Subcutaneous abdominal adipose tissue (tissue), 5 donors: Measurements from ENCODE around the gene LITAF.

Experiments
- H3K27ac ChIP-seq: one replicate; pipeline ENCODE4 v1.7.0; 2013; ENCODE audit warnings: low read depth, mild to moderate bottlenecking, inconsistent platforms, low read length, moderate library complexity
- H3K27me3 ChIP-seq, 5 donors: one replicate each; pipeline ENCODE4 v1.7.0; 2013; ENCODE audit warnings: low read length in 5 of 5, inconsistent platforms in 1 of 5; ENCODE audit not compliant: control insufficient read depth in 5 of 5, insufficient read depth in 4 of 5
- H3K36me3 ChIP-seq, 5 donors: one replicate each; pipeline ENCODE4 v1.7.0; 2013; ENCODE audit warnings: low read length in 5 of 5; ENCODE audit not compliant: control insufficient read depth in 5 of 5, insufficient read depth in 5 of 5
- H3K4me1 ChIP-seq, 5 donors: one replicate each; pipeline ENCODE4 v1.7.0; 2013; ENCODE audit warnings: low read length in 5 of 5, mild to moderate bottlenecking in 3 of 5, moderate library complexity in 1 of 5; ENCODE audit not compliant: control insufficient read depth in 5 of 5, insufficient read depth in 5 of 5
- H3K4me3 ChIP-seq, 5 donors: one replicate each; pipeline ENCODE4 v1.7.0; 2013; ENCODE audit warnings: low read length in 5 of 5, low read depth in 1 of 5
- H3K9ac ChIP-seq, 5 donors: one replicate each; pipeline ENCODE4 v1.7.0; 2013; ENCODE audit warnings: low read length in 5 of 5, mild to moderate bottlenecking in 4 of 5, moderate library complexity in 3 of 5
- H3K9me3 ChIP-seq, 5 donors: one replicate each; pipeline ENCODE4 v1.7.0; 2013; ENCODE audit warnings: low read length in 5 of 5; ENCODE audit not compliant: control insufficient read depth in 5 of 5
- donor health status: healthy.
- donor health status: healthy.
- donor health status: healthy.
- donor health status: healthy.
- donor health status: healthy.

The LITAF gene

GRCh38 chr16:11588321-11589197 is 1.8 kb upstream of the LITAF start:
- Histone ChIP-seq H3K9me3 (no peaks in the 10 kb centered on the region), H3K4me3 (no peak overlapping the region), H3K4me1 (peaks cover 2 to 39% (median 31%) of the 10 kb centered on the region in 5 donors), H3K9ac (no peak overlapping the region), H3K27me3 (no peaks in the 10 kb centered on the region), H3K27ac (no peak overlapping the region), H3K36me3 (peaks cover 0 to 3% (median 0%) of the 10 kb centered on the region in 5 donors)

- Histone ChIP-seq H3K27ac (peak overlapping the region; percentile 99), H3K36me3 (peaks cover 0 to 4% (median 0%) of the 10 kb centered on the region in 5 donors), H3K27me3 (no peaks in the 10 kb centered on the region), H3K9ac (peak overlapping the region; percentile 38 to 98 (median 77)), H3K4me1 (peaks cover 2 to 47% (median 39%) of the 10 kb centered on the region in 5 donors), H3K4me3 (peak overlapping the region; percentile 70 to 96 (median 77)), H3K9me3 (no peaks in the 10 kb centered on the region)
Measured at GRCh38 chr16:11587643-11588247, 1.0 kb upstream of the LITAF start.

GRCh38 chr16:11586378-11586855 is 302 bp downstream of the LITAF start:
- Histone ChIP-seq H3K4me1 (peaks cover 2 to 53% (median 43%) of the 10 kb centered on the region in 5 donors), H3K27me3 (no peaks in the 10 kb centered on the region), H3K4me3 (peak overlapping the region in 4 of 5 donors; percentile 70 to 96 (median 92)), H3K27ac (peak overlapping the region; percentile 99), H3K9ac (peak overlapping the region; percentile 89 to 98 (median 96)), H3K9me3 (no peaks in the 10 kb centered on the region), H3K36me3 (peaks cover 0 to 4% (median 0%) of the 10 kb centered on the region in 5 donors)

GRCh38 chr16:11585460-11586377 is 1.0 kb downstream of the LITAF start:
- H3K9ac ChIP-seq = peak overlapping the region; percentile 89 to 98 (median 96)
- H3K27me3 ChIP-seq = no peaks in the 10 kb centered on the region
- peaks cover 2 to 57% (median 43%) of the 10 kb centered on the region in 5 donors for H3K4me1 ChIP-seq
- H3K9me3 ChIP-seq = no peaks in the 10 kb centered on the region
- peak overlapping the region; percentile 70 to 96 (median 92) for H3K4me3 ChIP-seq
- peak overlapping the region; percentile 99 for H3K27ac ChIP-seq
- peaks cover 0 to 4% (median 0%) of the 10 kb centered on the region in 5 donors for H3K36me3 ChIP-seq

- Histone ChIP-seq H3K27me3 (no peaks in the 10 kb centered on the region), H3K4me3 (peak overlapping the region; percentile 4 to 96 (median 92)), H3K9me3 (no peaks in the 10 kb centered on the region), H3K27ac (peak overlapping the region; percentile 99), H3K9ac (peak overlapping the region in 4 of 5 donors; percentile 0 to 48 (median 27)), H3K4me1 (peaks cover 2 to 57% (median 43%) of the 10 kb centered on the region in 5 donors), H3K36me3 (peaks cover 0 to 4% (median 0%) of the 10 kb centered on the region in 5 donors)
Measured at GRCh38 chr16:11583889-11584565, 2.7 kb downstream of the LITAF start.

- Histone ChIP-seq H3K4me1 (peaks cover 2 to 55% (median 43%) of the 10 kb centered on the region in 5 donors), H3K4me3 (peak overlapping the region in 3 of 5 donors; percentile 9 to 96 (median 18)), H3K27ac (peak overlapping the region; percentile 99), H3K36me3 (peaks cover 0 to 8% (median 0%) of the 10 kb centered on the region in 5 donors), H3K9ac (no peak overlapping the region), H3K27me3 (no peaks in the 10 kb centered on the region), H3K9me3 (no peaks in the 10 kb centered on the region)
Measured at GRCh38 chr16:11583166-11583565, 3.6 kb downstream of the LITAF start.

- Histone ChIP-seq H3K4me3 (no peak overlapping the region), H3K36me3 (peaks cover 0 to 8% (median 0%) of the 10 kb centered on the region in 5 donors), H3K27me3 (no peaks in the 10 kb centered on the region), H3K4me1 (peaks cover 4 to 54% (median 44%) of the 10 kb centered on the region in 5 donors), H3K9me3 (no peaks in the 10 kb centered on the region), H3K9ac (no peak overlapping the region), H3K27ac (peak overlapping the region; percentile 99)
Measured at GRCh38 chr16:11582157-11582814, 4.4 kb downstream of the LITAF start.

GRCh38 chr16:11581678-11582077 is 5.0 kb downstream of the LITAF start:
- Histone ChIP-seq H3K27me3 (no peaks in the 10 kb centered on the region), H3K9ac (no peak overlapping the region), H3K4me3 (no peak overlapping the region), H3K9me3 (no peaks in the 10 kb centered on the region), H3K36me3 (peaks cover 0 to 8% (median 2%) of the 10 kb centered on the region in 5 donors), H3K27ac (no peak overlapping the region), H3K4me1 (peaks cover 4 to 58% (median 46%) of the 10 kb centered on the region in 5 donors)
